ENCODE results near the gene ENG.

DNA sequence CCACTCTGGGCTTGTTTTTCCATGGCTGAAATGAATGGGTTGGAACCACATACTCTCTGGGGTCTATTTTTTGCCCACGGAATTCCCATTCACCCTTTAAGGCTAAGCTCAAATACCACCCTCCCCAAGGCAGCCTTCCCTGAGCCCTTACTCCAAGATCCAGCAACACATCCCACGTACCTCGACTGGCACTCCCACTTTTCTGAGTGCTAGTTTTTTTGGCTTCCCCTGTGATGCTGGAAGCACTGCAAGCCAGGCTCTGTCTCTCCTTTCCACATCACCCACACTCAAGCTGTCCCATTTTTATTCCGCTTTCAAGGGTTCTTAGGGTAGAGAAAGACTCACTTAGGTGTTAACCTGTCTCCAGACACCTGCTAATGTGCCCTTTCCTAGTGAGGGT lies 38.9 kb upstream of the ENG start:
- TF ChIP-seq, protein P1, sequence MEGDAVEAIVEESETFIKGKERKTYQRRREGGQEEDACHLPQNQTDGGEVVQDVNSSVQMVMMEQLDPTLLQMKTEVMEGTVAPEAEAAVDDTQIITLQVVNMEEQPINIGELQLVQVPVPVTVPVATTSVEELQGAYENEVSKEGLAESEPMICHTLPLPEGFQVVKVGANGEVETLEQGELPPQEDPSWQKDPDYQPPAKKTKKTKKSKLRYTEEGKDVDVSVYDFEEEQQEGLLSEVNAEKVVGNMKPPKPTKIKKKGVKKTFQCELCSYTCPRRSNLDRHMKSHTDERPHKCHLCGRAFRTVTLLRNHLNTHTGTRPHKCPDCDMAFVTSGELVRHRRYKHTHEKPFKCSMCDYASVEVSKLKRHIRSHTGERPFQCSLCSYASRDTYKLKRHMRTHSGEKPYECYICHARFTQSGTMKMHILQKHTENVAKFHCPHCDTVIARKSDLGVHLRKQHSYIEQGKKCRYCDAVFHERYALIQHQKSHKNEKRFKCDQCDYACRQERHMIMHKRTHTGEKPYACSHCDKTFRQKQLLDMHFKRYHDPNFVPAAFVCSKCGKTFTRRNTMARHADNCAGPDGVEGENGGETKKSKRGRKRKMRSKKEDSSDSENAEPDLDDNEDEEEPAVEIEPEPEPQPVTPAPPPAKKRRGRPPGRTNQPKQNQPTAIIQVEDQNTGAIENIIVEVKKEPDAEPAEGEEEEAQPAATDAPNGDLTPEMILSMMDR (IDR thresholded peaks at IDR 0.05 in 2 of 3, conservative IDR thresholded peaks at IDR 0.05 in 1 of 3; ENCODE audit: borderline replicate concordance in 1 of 3, insufficient read depth in 1 of 3, low read depth in 2 of 3, low read length in 2 of 3), result no peak
- no peak for TF ChIP-seq POLR2AphosphoS5 (IDR thresholded peaks at IDR 0.05; ENCODE audit: low read depth, low read length)
